Tibial artery (tissue), 4 donors: Measurements from ENCODE around the gene PIAS4.
A peak's percentile ranks its signal among the peaks of the same experiment; 100 is the strongest.
"Not testable (repeated sequence)": the region's sequence is repeated elsewhere in the genome, so short reads cannot be mapped to it uniquely, and the experiment has no call there.

ENCODE experiments used
- DNase-seq, 2 donors: peaks; one replicate each; pipeline ENCODE4 v3.0.0-alpha.2; 2019
- H3K27ac ChIP-seq, 2 donors: fragments of 200-600 bp; sonication (generic) in 1 of 2; 1 replicate in 1 of 2; 2 replicates in 1 of 2; pipeline ENCODE4 v1.5.1; 2018 to 2019; ENCODE audit warnings: mild to moderate bottlenecking in 1 of 2
- H3K27me3 ChIP-seq, 2 donors: fragments of 200-600 bp; sonication (generic) in 1 of 2; one replicate each; pipeline versions ENCODE4 v1.5.1 to v1.6.0; 2016 to 2019
- H3K36me3 ChIP-seq, 3 donors: fragments of 200-600 bp; sonication (generic) in 2 of 3; one replicate each; pipeline ENCODE4 v1.5.1; 2016 to 2019; ENCODE audit warnings: mild to moderate bottlenecking in 2 of 3
- H3K4me1 ChIP-seq, 4 donors: fragments of 200-600 bp; sonication (generic) in 2 of 4; 1 replicate in 3 of 4; 2 replicates in 1 of 4; pipeline ENCODE4 v1.5.1; 2016 to 2019
- H3K4me3 ChIP-seq, 2 donors: fragments of 200-600 bp; sonication (generic) in 1 of 2; 1 replicate in 1 of 2; 2 replicates in 1 of 2; pipeline ENCODE4 v1.5.1; 2018 to 2019; ENCODE audit warnings: mild to moderate bottlenecking in 2 of 2
- H3K9me3 ChIP-seq, 3 donors: fragments of 200-600 bp; sonication (generic) in 1 of 3; one replicate each; pipeline ENCODE4 v1.5.1; 2016 to 2019
- intact Hi-C: fragments of 100-400 bp; cut with DNase I; formaldehyde crosslinking; loops from one replicate; pipeline ENCODE4 v1.15.0; 2023; ENCODE audit warnings: low total_unique reads
- TF ChIP-seq, protein P1 (sequence below), 2 experiments: fragments of 200-600 bp in 1 of 2; fragments of 450-650 bp in 1 of 2; IDR thresholded peaks; one replicate each; pipeline ENCODE4 v1.5.1; 2017 to 2019; ENCODE audit warnings: antibody characterized with exemption in 2 of 2, mild to moderate bottlenecking in 1 of 2, moderate library complexity in 1 of 2

Gene PIAS4

DNA sequence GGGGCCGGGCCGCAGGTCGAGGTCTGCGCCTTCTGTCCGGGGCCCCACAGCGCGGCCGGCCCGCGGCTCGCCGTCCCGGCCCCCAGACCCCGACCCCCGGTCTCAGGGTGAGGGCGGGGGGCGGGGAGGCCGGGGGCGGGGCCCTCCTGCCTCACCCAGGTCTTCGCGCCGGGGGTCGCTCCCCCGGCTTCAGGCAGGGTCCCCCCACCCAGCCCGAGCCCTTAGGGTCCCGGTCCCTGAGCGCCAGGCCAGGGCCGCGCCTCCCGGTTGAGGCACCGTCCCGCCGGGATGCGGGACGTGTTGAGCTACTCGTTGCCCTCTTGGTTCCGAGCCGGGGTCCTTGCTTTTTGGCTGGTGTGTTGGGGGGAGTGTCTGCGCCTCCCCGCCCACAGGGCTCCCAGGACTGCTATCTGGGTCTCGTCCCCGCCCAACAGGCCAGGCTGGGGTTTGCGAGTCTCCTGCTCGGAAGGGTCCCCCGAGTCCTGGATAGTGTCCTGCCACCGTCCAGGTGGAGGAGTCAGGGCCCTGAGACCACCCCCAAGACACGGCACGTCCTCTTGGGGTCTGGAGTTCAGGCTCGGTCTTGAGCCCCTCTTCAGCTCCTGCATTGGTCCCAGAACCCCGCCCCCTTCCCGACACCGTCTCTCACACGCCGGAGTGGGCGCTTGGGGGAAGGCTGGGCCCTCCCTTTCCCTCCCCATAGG is 452 bp downstream of the PIAS4 start:
- intact Hi-C loops, result loop anchor here (5.0 kb wide), 2 partner anchors 49 to 826 kb away; no protein-coding TSS in a partner anchor
- Histone ChIP-seq H3K36me3 (peaks cover under 1 to 14% (median 2%) of the 10 kb centered on the region in 3 donors), H3K9me3 (no peaks in the 10 kb centered on the region), H3K4me1 (peaks cover 0 to 47% (median 42%) of the 10 kb centered on the region in 4 donors), H3K27me3 (no peaks in the 10 kb centered on the region), H3K27ac (peak overlapping the region; percentile 79 to 86), H3K4me3 (peak overlapping the region; percentile 89 to 94)
- TF ChIP-seq, protein P1, sequence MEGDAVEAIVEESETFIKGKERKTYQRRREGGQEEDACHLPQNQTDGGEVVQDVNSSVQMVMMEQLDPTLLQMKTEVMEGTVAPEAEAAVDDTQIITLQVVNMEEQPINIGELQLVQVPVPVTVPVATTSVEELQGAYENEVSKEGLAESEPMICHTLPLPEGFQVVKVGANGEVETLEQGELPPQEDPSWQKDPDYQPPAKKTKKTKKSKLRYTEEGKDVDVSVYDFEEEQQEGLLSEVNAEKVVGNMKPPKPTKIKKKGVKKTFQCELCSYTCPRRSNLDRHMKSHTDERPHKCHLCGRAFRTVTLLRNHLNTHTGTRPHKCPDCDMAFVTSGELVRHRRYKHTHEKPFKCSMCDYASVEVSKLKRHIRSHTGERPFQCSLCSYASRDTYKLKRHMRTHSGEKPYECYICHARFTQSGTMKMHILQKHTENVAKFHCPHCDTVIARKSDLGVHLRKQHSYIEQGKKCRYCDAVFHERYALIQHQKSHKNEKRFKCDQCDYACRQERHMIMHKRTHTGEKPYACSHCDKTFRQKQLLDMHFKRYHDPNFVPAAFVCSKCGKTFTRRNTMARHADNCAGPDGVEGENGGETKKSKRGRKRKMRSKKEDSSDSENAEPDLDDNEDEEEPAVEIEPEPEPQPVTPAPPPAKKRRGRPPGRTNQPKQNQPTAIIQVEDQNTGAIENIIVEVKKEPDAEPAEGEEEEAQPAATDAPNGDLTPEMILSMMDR (IDR thresholded peaks at IDR 0.05), result no peak
- DNase-seq, result no peak

DNA sequence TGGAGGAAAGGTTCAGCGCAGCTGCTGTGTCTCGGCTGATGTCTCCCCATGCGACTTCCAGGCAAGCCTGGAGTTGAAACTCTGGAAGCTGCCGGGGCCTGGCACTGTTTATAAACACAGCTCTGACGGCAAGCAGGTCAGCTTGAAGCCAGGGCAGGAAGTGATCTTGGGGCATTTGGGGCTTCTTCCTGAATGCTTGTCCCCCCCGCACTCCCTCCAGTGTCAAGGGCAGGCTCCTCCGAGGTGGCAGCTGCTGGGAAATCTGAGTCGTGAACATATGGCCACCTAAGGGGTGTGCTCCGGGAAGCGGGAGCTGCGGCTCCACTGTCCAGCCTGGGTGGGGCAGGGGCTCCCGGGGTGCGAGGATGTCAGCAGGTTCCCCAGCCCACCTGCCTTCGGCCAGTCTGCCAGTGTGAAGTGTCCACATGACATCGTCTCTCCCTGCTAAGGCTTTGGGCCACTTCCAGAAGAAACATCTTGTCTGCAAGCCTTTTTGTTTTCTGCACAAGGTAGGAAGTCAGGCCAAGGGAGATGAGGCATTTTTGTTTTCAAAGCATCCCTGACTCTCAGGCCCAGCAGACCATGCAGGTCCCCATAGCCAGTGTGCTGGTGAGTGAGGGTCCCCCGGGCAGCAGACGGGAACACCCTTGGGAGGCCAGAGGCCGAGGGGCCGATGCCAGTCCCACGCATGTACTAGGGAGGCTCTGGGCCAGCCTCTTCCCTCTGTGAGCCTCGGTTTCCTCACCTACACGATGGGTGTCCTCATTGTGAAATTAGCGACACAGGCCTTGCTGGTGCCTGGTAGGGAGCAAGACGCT is 2.7 kb downstream of the PIAS4 start:
- no peak for DNase-seq

DNA sequence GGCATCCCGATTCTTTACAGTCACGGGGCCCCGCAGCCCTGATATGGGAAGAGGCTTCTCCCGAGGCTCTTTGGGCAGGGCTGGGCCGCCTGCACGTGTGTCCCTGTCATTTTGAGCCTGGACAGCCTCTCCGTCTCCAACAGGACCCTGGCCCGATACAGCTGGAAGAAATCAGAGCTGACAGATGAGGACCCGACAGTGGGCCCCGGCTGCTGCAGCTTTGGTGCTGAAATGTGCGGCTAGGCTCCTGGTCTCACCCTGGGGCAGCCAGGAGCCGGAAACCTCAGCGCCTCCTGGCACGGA is 3.2 kb downstream of the PIAS4 start:
- intact Hi-C loops, result no loop called here
- H3K4me1 ChIP-seq, result peaks cover 0 to 70% (median 56%) of the 10 kb centered on the region in 4 donors
- no peak overlapping the region for H3K4me3 ChIP-seq
- no peak overlapping the region for H3K27ac ChIP-seq
- no peak for DNase-seq
- H3K27me3 ChIP-seq, result no peaks in the 10 kb centered on the region
- no peaks in the 10 kb centered on the region for H3K9me3 ChIP-seq
- peaks cover 12 to 32% (median 15%) of the 10 kb centered on the region in 3 donors for H3K36me3 ChIP-seq
- TF ChIP-seq, protein P1 (IDR thresholded peaks at IDR 0.05), result no peak

More for the DNA sequence above, 2.7 kb downstream of the PIAS4 start:
- TF ChIP-seq, protein P1 (IDR thresholded peaks at IDR 0.05), result no peak
- no peak overlapping the region for H3K27ac ChIP-seq
- peaks cover 0 to 65% (median 50%) of the 10 kb centered on the region in 4 donors for H3K4me1 ChIP-seq
- H3K4me3 ChIP-seq, result no peak overlapping the region
- no peaks in the 10 kb centered on the region for H3K27me3 ChIP-seq
- intact Hi-C loops, result loop anchor here (5.0 kb wide), 2 partner anchors 47 to 828 kb away; no protein-coding TSS in a partner anchor
- no peaks in the 10 kb centered on the region for H3K9me3 ChIP-seq
- peaks cover 12 to 32% (median 15%) of the 10 kb centered on the region in 3 donors for H3K36me3 ChIP-seq

DNA sequence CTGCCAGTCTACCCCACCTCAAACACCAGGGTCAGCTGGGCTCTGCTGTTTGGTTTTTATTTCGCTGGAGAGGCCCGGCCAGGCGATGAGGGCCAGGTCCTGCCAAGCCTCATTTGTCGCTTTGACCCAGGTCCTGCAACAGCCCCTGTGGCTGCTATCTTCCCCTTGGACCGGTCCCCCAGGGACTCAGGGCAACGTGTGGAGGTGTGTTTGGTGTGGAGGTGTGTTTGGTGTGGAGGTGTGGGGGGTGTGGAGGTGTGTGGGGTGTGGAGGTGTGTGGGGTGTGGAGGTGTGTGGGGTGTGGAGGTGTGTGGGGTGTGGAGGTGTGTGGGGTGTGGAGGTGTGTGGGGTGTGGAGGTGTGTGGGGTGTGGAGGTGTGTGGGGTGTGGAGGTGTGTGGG is 3.9 kb downstream of the PIAS4 start:
- H3K9me3 ChIP-seq, H3K27ac ChIP-seq, H3K27me3 ChIP-seq, H3K4me3 ChIP-seq, intact Hi-C loops, DNase-seq: not testable (repeated sequence)
- Histone ChIP-seq H3K4me1 (peaks cover 0 to 75% (median 59%) of the 10 kb centered on the region in 4 donors), H3K36me3 (peaks cover 12 to 32% (median 20%) of the 10 kb centered on the region in 3 donors)

DNA sequence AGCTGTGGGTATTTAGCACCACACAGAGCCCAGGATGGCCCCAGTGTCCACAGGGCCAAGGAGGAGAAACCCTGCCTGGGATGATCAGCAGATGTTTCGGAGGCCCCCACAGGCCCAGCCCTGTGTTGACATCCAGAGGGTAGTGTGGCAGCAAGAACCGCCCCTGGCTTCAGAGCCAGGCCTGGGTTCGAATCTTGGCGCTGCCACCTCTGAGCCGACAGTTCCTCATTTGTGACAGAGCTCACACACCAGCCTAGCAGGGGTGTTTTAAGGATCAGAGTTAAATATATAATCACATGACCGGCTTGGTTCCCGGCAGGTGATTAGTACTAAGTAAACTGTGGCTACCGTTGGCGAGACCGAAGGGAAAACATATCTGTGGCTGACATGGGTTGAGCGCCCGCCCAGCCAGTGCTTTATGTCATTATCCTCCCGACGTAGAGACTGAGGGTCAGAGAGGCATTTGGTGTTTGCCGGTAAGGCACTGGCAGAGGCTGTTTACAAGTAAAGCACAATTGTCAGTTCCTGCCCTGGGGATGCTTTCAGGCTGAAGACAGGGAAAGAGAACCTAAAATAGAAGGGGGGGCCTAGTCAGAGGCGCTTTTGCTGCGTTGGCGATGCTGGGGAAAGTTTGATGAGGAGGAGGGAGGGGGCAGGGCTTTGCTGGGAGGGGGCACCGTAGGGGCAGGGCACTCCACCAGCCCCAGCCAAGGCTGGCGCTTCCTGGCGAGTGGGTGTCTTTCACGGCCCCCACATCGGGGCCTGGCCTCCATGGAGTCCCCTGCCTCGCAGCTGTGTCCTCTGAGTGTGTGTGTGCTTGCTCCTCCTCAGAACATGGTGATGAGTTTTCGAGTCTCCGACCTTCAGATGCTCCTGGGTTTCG is 4.8 kb downstream of the PIAS4 start:
- Histone ChIP-seq H3K36me3 (peaks cover 12 to 33% (median 21%) of the 10 kb centered on the region in 3 donors), H3K4me1 (peaks cover 0 to 75% (median 55%) of the 10 kb centered on the region in 4 donors), H3K4me3 (no peak overlapping the region), H3K9me3 (no peaks in the 10 kb centered on the region), H3K27ac (no peak overlapping the region), H3K27me3 (no peaks in the 10 kb centered on the region)
- TF ChIP-seq, protein P1 (IDR thresholded peaks at IDR 0.05), result no peak
- no peak for DNase-seq
- intact Hi-C loops, result no loop called here
